Right renal cortex interstitium (tissue), 3 donors: ENCODE measurements around the gene FAM117B. TPM values are rescaled to one million over a fixed set of nuclear protein-coding genes. Genes with fewer than 3 reads are reported as not detected.

ENCODE experiments used
- DNase-seq, 3 donors: peaks; one replicate each; pipeline ENCODE4 v3.0.0-alpha.2; 2013; ENCODE audit warnings: low read depth in 3 of 3, low spot score in 2 of 3
- polyA plus RNA-seq, 3 donors: library from polyadenylated mRNA; unstranded; fragments of 120-200 nt; gene quantifications; one replicate each; pipeline ENCODE4 v1.2.1, GENCODE V29; 2013; ENCODE audit not compliant: insufficient read length in 3 of 3

The FAM117B gene
- polyA plus RNA-seq, 3 donors, result 29.0 to 31.5 (median 31.4) TPM

- DNase-seq, result peak in 1 of 3 donors; percentile 27
Measured at GRCh38 chr2:202807431-202808138, 172.8 kb downstream of the FAM117B start.

DNA sequence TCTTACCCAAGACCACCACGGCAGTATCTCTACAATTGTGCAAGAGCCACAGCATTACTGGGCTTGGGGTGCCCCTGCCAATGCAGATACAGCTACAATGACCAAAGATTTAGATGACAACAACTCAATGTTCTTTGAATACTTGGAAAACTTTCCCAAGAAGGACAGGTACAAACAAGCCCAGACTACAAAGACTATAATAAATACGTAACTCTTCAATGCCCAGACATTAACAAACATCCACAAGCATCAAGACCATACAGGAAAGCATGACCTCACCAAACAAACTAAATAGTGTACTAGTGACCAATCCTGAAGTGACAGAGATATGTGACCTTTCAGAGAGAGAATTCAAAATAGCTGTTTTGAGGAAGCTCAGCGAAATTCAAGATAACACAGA lies 174.0 kb downstream of the FAM117B start:
- no peak for DNase-seq

GRCh38 chr2:202813387-202813786 lies 178.6 kb downstream of the FAM117B start:
- DNase-seq, result no peak

DNA sequence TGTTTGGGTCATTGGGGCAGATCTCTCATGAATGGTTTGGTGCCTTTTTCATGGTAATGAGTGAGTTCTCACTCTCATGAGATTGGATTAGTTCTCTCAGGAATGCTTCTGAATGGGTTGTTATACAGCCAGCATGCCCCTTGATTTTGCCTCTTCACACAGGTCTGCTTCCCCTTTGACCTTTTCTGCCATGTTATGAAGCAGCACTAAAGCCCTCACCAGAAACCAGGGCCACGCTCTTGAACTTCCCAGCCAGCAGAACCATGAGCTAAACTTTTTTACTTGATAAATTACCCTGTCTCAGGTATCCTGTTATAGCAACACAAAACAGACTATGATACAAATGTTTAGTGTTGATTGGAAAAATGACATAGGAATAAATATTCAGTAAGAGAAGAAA lies 179.5 kb downstream of the FAM117B start:
- DNase-seq, result no peak

- DNase-seq, result peak in 2 of 3 donors; percentile 32 to 42
Measured at GRCh38 chr2:202815548-202816360, 181.0 kb downstream of the FAM117B start.

DNA sequence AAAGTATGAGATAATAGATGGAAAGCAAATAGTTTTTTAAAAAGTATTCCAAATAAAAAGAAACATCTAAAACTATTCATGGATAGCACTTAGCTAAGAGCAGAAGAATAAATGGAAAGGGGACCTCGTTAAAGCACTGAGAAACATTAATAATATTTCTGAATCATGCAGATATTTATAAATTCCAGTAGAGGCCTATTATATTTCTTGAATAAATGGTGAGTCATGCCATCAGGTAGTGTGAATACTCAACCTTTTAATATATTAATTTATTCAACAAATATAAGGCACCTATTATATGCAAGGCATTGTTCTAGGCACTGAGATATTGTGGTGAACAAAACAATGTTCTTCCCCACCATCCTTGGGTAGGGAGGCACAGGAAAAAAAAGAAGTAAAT lies 183.0 kb downstream of the FAM117B start:
- no peak for DNase-seq

DNA sequence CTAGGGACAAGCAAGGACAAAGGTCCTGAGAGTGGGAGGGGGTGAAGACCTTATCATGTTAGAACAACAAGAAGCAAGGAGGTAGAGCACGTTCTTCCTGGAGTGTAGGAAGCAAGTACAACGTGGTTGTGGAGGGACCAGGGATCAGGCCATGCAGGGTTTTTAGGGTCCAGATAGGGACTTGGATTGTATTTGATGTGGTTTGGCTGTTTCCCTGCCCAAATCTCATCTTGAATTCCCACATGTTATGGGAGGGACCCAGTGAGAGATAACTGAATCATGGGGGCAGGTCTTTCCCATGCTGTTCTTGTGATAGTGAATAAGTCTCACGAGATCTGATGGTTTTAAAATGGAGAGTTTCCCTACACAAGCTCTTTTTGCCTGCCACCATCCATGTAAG lies 183.6 kb downstream of the FAM117B start:
- no peak for DNase-seq

Other genes starting within 250 kb of the FAM117B start
- 10 to 100 TPM; 12.8 to 13.6 (median 13.3) TPM for gene ICA1L, start 236.8 kb downstream of the FAM117B start, polyA plus RNA-seq